B cell (primary cell): ENCODE results near the gene PHLPP1. TPM values are rescaled to one million over a fixed set of nuclear protein-coding genes. Genes with fewer than 3 reads are reported as not detected.

ENCODE experiments used
- ATAC-seq: fragments of 200-7000 bp; cut with Tn5 transposase; one replicate; pipeline ENCODE4 v1.10.0; 2021; ENCODE audit warnings: low read depth, mild to moderate bottlenecking, moderate number of reproducible peaks, moderate library complexity
- CTCF ChIA-PET: fragments of 350-600 bp; sonication (Branson Sonifier 250); formaldehyde crosslinking; loops from one replicate; lab custom pipeline; 2021; ENCODE audit warnings: antibody characterized with exemption, inconsistent platforms; lab: Charles Lee
- POLR2A ChIA-PET: fragments of 350-600 bp; sonication (Branson Sonifier 250); formaldehyde crosslinking; loops from one replicate; lab custom pipeline; 2021; ENCODE audit warnings: antibody characterized with exemption; lab: Charles Lee
- DNase-seq: peaks from one replicate; pipeline ENCODE4 v3.0.0; 2013
- H2AFZ ChIP-seq: 2 replicates; pipeline ENCODE4 v1.6.1; 2012; ENCODE audit warnings: mild to moderate bottlenecking, low read depth, low read length; ENCODE audit not compliant: insufficient read depth, poor library complexity, severe bottlenecking
- H3K27ac ChIP-seq, 2 donors: 1 replicate in 1 of 2; 2 replicates in 1 of 2; pipeline ENCODE4 v1.5.1; 2012 to 2013; ENCODE audit warnings: low read length in 2 of 2, mild to moderate bottlenecking in 2 of 2, moderate library complexity in 1 of 2
- H3K27me3 ChIP-seq, 4 experiments: fragments of 200-600 bp in 1 of 4; sonication (generic) in 1 of 4; replicated peaks in 1 of 4; 1 replicate in 2 of 4; 2 replicates in 2 of 4; pipeline versions ENCODE4 v1.6.1 to v1.7.0; 2013 to 2016; ENCODE audit warnings: low read length in 3 of 4, mild to moderate bottlenecking in 2 of 4, mixed read lengths in 1 of 4, moderate library complexity in 1 of 4; ENCODE audit not compliant: insufficient read depth in 4 of 4, control insufficient read depth in 3 of 4; ENCODE audit errors: control extremely low read depth in 1 of 4
- H3K36me3 ChIP-seq, 2 experiments: replicated peaks in 1 of 2; 1 replicate in 1 of 2; 2 replicates in 1 of 2; pipeline versions ENCODE4 v1.6.1 to v1.7.1; 2013; ENCODE audit warnings: low read length in 1 of 2; ENCODE audit not compliant: insufficient read depth in 2 of 2, control insufficient read depth in 1 of 2; ENCODE audit errors: control extremely low read depth in 1 of 2, extremely low read depth in 1 of 2
- H3K4me1 ChIP-seq, 2 donors: fragments of 200-600 bp in 1 of 2; sonication (generic) in 1 of 2; 1 replicate in 1 of 2; 2 replicates in 1 of 2; pipeline versions ENCODE4 v1.5.1 to v1.6.1; 2013 to 2017; ENCODE audit warnings: low read length in 2 of 2; ENCODE audit not compliant: control insufficient read depth in 2 of 2, insufficient read depth in 2 of 2
- H3K4me2 ChIP-seq: replicated peaks from 2 replicates; pipeline ENCODE3; 2012; ENCODE audit warnings: mild to moderate bottlenecking, low read depth, low read length; ENCODE audit not compliant: poor library complexity, severe bottlenecking
- H3K4me3 ChIP-seq, 5 experiments: fragments of 200-600 bp in 1 of 5; sonication (generic) in 1 of 5; 1 replicate in 3 of 5; 2 replicates in 2 of 5; pipeline versions ENCODE4 v1.5.1 to v1.7.0; 2011 to 2016; ENCODE audit warnings: low read length in 4 of 5, mild to moderate bottlenecking in 4 of 5, low read depth in 2 of 5, control low read depth in 1 of 5, moderate library complexity in 1 of 5; ENCODE audit not compliant: insufficient read depth in 1 of 5; ENCODE audit errors: control extremely low read depth in 1 of 5, extremely low read depth in 1 of 5
- H3K79me2 ChIP-seq: fragments of 200-600 bp; sonication (generic); one replicate; pipeline ENCODE4 v1.6.0; 2016; ENCODE audit warnings: low read length; ENCODE audit not compliant: control insufficient read depth, insufficient read depth
- H3K9ac ChIP-seq: fragments of 200-600 bp; sonication (generic); 2 replicates; pipeline ENCODE4 v1.6.1; 2017; ENCODE audit warnings: mild to moderate bottlenecking, low read length, moderate library complexity
- H3K9me3 ChIP-seq, 3 donors: one replicate each; pipeline versions ENCODE4 v1.6.1 to v1.7.1; 2013; ENCODE audit warnings: low read length in 2 of 3; ENCODE audit not compliant: control insufficient read depth in 2 of 3, insufficient read depth in 1 of 3; ENCODE audit errors: control extremely low read depth in 1 of 3
- H4K20me1 ChIP-seq: 2 replicates; pipeline ENCODE4 v1.6.0; 2012; ENCODE audit warnings: mild to moderate bottlenecking, low read length; ENCODE audit not compliant: insufficient read depth, control insufficient read depth, poor library complexity, severe bottlenecking
- H3K27ac Mint-ChIP-seq: one replicate; pipeline ENCODE4 v1.8.0; 2021; ENCODE audit warnings: mixed read lengths
- H3K27me3 Mint-ChIP-seq: one replicate; pipeline ENCODE4 v1.8.0; 2021; ENCODE audit warnings: mixed read lengths
- H3K4me1 Mint-ChIP-seq: one replicate; pipeline ENCODE4 v1.8.0; 2021; ENCODE audit warnings: mixed read lengths
- H3K4me3 Mint-ChIP-seq: one replicate; pipeline ENCODE4 v1.8.0; 2021; ENCODE audit warnings: mixed read lengths
- H3K9me3 Mint-ChIP-seq: one replicate; pipeline ENCODE4 v1.8.0; 2022; ENCODE audit warnings: mixed read lengths; ENCODE audit not compliant: insufficient read depth
- CTCF ChIP-seq: fragments of 200-600 bp; IDR thresholded peaks from one replicate; pipeline ENCODE4 v1.8.0; 2022; ENCODE audit warnings: antibody characterized with exemption, mild to moderate bottlenecking
- EZH2 ChIP-seq: IDR thresholded peaks from 2 replicates; pipeline ENCODE4 v1.6.1; 2012; ENCODE audit warnings: borderline replicate concordance, low read depth, mild to moderate bottlenecking, moderate library complexity, low read length; ENCODE audit not compliant: insufficient read depth, poor library complexity, severe bottlenecking
- WGBS: methylation state at CpG from one replicate; pipeline ENCODE4 v1.1.5; 2013; ENCODE audit warnings: missing lambda C conversion rate; ENCODE audit not compliant: insufficient coverage; 5-methylcytosine and 5-hydroxymethylcytosine counted together
- intact Hi-C: fragments of 100-400 bp; cut with micrococcal nuclease; formaldehyde crosslinking; loops from one replicate; pipeline ENCODE4 v1.10.0; 2022
- polyA plus RNA-seq: library from polyadenylated mRNA; depleted of rRNA; stranded (reverse); fragments of >200 nt; gene quantifications from 2 replicates; pipeline ENCODE4 v1.2.3, GENCODE V29; 2012
- total RNA-seq, 2 donors: library from RNA; stranded (reverse); fragments of 120-200 nt in 1 of 2; gene quantifications; 1 replicate in 1 of 2; 2 replicates in 1 of 2; pipeline versions ENCODE4 v1.2.3 to v1.2.4, GENCODE V29; 2013 to 2022

The PHLPP1 gene
- total and polyA plus RNA-seq, 2 donors (not counting 1 experiment from before 2014, with no cell fraction given): 3.0 to 20.7 TPM

- TF ChIP-seq CTCF (no peak), EZH2 (no peak)
- no peaks in the 10 kb centered on the region for H4K20me1 ChIP-seq
- no peaks in the 10 kb centered on the region for H3K27me3 Mint-ChIP-seq
- H3K4me1 Mint-ChIP-seq: peaks cover 14% of the 10 kb centered on the region
- no peaks in the 10 kb centered on the region for H3K36me3 ChIP-seq
- no peak overlapping the region for H3K4me3 ChIP-seq
- H3K4me3 Mint-ChIP-seq: no peak overlapping the region
- DNase-seq (no peak), ATAC-seq (no peak)
- no peaks in the 10 kb centered on the region for H3K9me3 ChIP-seq
- ChIA-PET CTCF (no interaction called here), POLR2A (no interaction called here)
- no peak overlapping the region for H3K27ac ChIP-seq
- H2AFZ ChIP-seq: no peak overlapping the region
- H3K4me2 ChIP-seq: no peak overlapping the region
- intact Hi-C loops: no loop called here
- H3K4me1 ChIP-seq: no peaks in the 10 kb centered on the region
- H3K27me3 ChIP-seq: no peaks in the 10 kb centered on the region
- H3K9me3 Mint-ChIP-seq: no peaks in the 10 kb centered on the region
- no peak overlapping the region for H3K27ac Mint-ChIP-seq
- no peak overlapping the region for H3K9ac ChIP-seq
- peaks cover 14% of the 10 kb centered on the region for H3K79me2 ChIP-seq
- whole genome bisulfite sequencing: 86% methylated on average over 1 of the region's 1 CpG
Observed at GRCh38 chr18:62809900-62810299, 94.6 kb downstream of the PHLPP1 start.

- CTCF ChIA-PET: interaction anchor here (1.5 kb wide), 1 partner anchor 11 kb away, joined by 3 read pairs; no protein-coding TSS in a partner anchor
- intact Hi-C loops: no loop called here
- peaks cover 0 to 2% of the 10 kb centered on the region in 2 donors for H3K4me1 ChIP-seq
- no peaks in the 10 kb centered on the region for H3K27me3 ChIP-seq
- no peak overlapping the region for H3K27ac Mint-ChIP-seq
- no CpG with 5 or more reads among the region's 4 CpGs for WGBS
- DNase-seq (no peak), ATAC-seq (no peak)
- H3K9ac ChIP-seq: no peak overlapping the region
- TF ChIP-seq CTCF (no peak), EZH2 (no peak)
- H3K4me3 Mint-ChIP-seq: no peak overlapping the region
- H3K9me3 ChIP-seq: no peaks in the 10 kb centered on the region
- POLR2A ChIA-PET: no interaction called here
- H4K20me1 ChIP-seq: no peaks in the 10 kb centered on the region
- no peaks in the 10 kb centered on the region for H3K9me3 Mint-ChIP-seq
- H3K27me3 Mint-ChIP-seq: no peaks in the 10 kb centered on the region
- peaks cover 10% of the 10 kb centered on the region for H3K79me2 ChIP-seq
- H3K4me3 ChIP-seq: no peak overlapping the region
- peaks cover 18% of the 10 kb centered on the region for H3K4me1 Mint-ChIP-seq
- no peak overlapping the region for H3K27ac ChIP-seq
- H3K4me2 ChIP-seq: no peak overlapping the region
- H2AFZ ChIP-seq: no peak overlapping the region
- H3K36me3 ChIP-seq: no peaks in the 10 kb centered on the region
Observed at GRCh38 chr18:62810682-62811081, 95.3 kb downstream of the PHLPP1 start.
